NB4 (cell line): ENCODE data around the gene KLK5.

Experiments used
- DNase-seq: peaks from one replicate; pipeline ENCODE4 v3.0.0; 2010; ENCODE audit warnings: low read depth
- H3K4me3 ChIP-seq: one replicate; pipeline ENCODE4 v1.5.1; 2011; ENCODE audit warnings: mild to moderate bottlenecking, low read depth, low read length, moderate library complexity
- MYC ChIP-seq: IDR thresholded peaks from 2 replicates; pipeline ENCODE4 v1.6.1; 2011; ENCODE audit warnings: low read depth, low read length
- POLR2A ChIP-seq: IDR thresholded peaks from 2 replicates; pipeline ENCODE4 v1.6.1; 2011; ENCODE audit warnings: mild to moderate bottlenecking; ENCODE audit not compliant: insufficient read length; ENCODE audit errors: extremely low read depth
- TF ChIP-seq, protein P1 (sequence below): IDR thresholded peaks from one replicate; pipeline ENCODE4 v1.5.1; 2012; ENCODE audit warnings: low read depth, low read length
- TF ChIP-seq, protein P2 (sequence below): IDR thresholded peaks from 2 replicates; pipeline ENCODE4 v1.6.1; 2011; ENCODE audit warnings: low read depth, low read length

KLK5 gene

DNA sequence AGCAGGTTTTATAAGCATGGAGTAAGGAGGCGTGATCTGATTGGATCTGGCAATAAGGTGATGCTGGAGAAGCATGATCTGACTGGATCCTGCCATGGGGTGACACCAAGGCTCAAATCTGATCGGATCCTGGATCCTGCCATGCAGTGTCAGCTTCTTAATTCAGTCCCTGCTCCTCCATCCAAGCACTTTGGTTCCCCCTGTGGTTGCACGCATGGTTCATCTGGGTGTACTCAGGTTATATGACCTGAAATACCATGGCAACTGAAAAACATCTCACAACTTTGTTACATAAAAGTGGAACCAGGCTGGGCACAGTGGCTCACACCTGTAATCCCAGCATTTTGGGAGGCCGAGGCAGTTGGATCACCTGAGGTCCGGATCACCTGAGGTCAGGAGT is 24.0 kb downstream of the KLK5 start:
- H3K4me3 ChIP-seq, result no peak overlapping the region
- TF ChIP-seq, protein P1, sequence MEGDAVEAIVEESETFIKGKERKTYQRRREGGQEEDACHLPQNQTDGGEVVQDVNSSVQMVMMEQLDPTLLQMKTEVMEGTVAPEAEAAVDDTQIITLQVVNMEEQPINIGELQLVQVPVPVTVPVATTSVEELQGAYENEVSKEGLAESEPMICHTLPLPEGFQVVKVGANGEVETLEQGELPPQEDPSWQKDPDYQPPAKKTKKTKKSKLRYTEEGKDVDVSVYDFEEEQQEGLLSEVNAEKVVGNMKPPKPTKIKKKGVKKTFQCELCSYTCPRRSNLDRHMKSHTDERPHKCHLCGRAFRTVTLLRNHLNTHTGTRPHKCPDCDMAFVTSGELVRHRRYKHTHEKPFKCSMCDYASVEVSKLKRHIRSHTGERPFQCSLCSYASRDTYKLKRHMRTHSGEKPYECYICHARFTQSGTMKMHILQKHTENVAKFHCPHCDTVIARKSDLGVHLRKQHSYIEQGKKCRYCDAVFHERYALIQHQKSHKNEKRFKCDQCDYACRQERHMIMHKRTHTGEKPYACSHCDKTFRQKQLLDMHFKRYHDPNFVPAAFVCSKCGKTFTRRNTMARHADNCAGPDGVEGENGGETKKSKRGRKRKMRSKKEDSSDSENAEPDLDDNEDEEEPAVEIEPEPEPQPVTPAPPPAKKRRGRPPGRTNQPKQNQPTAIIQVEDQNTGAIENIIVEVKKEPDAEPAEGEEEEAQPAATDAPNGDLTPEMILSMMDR, result no peak
- TF ChIP-seq, protein P2, sequence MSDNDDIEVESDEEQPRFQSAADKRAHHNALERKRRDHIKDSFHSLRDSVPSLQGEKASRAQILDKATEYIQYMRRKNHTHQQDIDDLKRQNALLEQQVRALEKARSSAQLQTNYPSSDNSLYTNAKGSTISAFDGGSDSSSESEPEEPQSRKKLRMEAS, result no peak
- TF ChIP-seq MYC (no peak), POLR2A (no peak)
- no peak for DNase-seq

DNA sequence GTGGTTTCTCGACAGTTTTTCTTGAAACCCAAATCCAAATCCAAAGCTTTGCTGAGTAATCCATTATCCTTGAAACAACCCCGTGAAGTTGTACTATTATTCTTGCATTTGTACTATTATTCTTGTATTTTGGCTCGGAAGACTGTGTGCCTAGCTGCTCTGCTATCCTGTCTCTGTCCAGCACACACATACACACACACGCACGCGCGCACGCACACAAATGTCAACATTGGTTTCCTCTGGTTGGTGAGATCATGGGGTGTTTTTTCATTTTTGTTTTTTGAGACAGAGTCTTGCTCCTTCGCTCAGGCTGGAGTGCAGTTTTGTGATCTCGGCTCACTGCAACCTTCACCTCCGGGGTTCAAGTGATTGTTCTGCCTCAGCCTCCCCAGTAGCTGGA is 26.7 kb downstream of the KLK5 start:
- TF ChIP-seq, protein P1, result no peak
- no peak for TF ChIP-seq POLR2A
- TF ChIP-seq, protein P2, result no peak
- DNase-seq, result no peak
- no peak overlapping the region for H3K4me3 ChIP-seq

DNA sequence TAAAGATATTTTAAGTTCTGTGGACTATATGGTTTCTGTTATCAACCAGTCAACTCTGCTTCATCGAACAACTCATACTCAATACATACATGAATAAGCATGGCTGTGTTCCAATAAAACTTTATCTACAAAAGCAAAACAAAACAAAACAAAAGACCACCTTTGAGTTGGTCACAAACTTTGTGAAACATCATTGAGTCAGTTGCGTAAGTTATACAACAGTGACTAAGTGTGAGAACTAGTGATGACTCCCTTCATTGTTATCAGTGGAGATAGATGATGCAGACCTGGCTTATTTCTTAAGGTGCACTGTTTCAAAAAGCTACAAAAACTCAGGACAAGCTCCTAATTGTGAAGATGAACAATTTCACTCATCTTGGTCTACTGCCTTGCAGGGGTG is 27.1 kb downstream of the KLK5 start:
- DNase-seq, result no peak
- TF ChIP-seq, protein P1, result no peak
- no peak for TF ChIP-seq MYC
- TF ChIP-seq POLR2A, result no peak
- TF ChIP-seq, protein P2, result no peak
- H3K4me3 ChIP-seq, result no peak overlapping the region

DNA sequence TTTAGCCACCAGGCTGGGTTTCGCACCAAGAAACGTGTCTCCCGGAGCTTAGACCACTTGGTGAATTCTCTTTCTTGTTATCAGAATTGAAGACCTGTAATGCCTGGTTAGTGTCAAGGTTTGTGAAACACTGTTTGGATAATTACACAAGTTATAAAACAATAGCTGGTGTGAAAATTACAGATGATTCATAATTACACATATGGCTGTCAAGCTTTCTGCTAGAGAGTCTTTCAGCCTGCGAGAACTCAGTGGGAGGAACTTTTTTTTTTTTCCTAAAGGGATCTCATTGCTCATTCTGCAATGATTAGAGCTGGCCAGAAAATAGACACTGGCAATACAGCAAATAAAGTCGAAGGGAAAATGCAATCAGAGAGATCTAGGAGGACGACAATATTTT is 28.3 kb downstream of the KLK5 start:
- DNase-seq, result no peak
- TF ChIP-seq MYC (no peak), POLR2A (no peak)
- TF ChIP-seq, protein P1, result no peak
- TF ChIP-seq, protein P2, result no peak

DNA sequence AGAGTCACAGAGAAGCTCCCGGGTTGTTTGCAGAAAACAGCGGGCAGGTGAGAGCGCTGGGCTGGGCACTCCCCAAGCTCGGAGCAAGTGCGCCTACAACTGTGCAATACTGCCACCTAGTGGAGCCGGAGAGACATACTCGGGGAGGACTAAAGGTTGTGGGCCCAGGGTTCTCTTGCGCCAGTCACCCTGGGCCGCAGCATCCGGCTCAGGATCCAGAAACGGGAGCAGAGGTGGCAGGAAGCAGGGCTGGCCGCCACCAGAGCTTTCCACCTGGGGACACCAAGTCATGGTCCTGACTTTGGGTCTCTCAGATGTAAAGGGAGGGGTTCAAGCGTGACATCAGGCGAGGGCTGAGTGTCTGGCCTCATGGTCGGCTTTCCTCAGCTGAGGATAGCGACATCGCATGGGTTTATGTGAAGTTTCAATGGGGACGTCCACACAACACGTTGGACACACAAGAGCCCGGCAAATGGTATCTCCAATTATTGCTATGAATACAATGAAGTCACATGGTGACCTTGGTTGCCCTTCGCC is 30.5 kb downstream of the KLK5 start:
- H3K4me3 ChIP-seq, result no peak overlapping the region
- TF ChIP-seq, protein P1, result peak; percentile 74
- TF ChIP-seq MYC, result no peak
- DNase-seq, result peak; percentile 81

More for the DNA sequence above, 28.3 kb downstream of the KLK5 start:
- H3K4me3 ChIP-seq, result no peak overlapping the region

DNA sequence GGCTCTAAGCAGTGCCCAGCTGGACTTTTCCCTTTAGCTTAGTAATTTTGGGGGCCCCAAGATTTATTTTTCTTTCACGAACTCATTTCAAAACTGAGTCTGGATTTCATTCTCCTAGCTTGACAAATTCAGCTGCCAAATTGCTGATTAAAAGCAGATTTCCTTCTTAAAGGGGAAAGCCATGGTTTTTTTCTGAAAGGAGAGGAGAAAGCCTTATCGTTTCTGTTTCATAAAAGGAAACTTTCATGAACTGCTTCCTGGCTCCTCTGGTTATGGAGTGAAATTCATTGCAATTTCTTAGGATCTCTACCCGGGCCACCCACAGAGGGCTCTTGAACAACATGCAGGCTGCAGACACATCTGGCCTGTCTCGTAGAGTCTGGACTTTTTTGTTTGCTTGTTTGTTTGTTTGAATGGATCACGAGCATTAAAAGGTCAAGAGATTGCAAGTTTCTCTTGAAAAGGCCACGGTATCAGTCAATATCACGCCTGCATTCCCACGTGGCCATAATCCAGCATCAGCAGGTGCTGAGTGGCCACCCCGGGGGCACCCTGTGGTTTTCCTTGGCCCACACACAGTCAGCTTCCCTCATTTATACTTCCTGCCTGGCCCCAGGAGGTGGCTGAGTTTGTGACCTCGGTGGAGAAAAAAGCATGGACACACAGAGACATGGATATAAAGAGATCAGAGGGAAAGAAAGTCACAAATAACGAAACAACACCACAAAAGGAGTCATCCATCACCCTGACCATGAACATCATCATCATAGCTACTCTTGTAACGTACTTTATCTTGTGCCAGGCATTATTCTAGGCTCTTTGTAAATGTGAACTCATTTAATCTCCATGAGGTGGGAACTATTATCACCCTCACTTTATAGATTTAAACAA is 31.2 kb downstream of the KLK5 start:
- no peak overlapping the region for H3K4me3 ChIP-seq
- TF ChIP-seq MYC (no peak), POLR2A (no peak)
- TF ChIP-seq, protein P2, result no peak
- TF ChIP-seq, protein P1, result no peak
- no peak for DNase-seq
